Measurements from ENCODE around the gene MSLN. TPM values are rescaled to one million over a fixed set of nuclear protein-coding genes. Genes with fewer than 3 reads are reported as not detected.

Gene MSLN
- total and polyA plus RNA-seq, 2 experiments from 2014 or later, result not detected

DNA sequence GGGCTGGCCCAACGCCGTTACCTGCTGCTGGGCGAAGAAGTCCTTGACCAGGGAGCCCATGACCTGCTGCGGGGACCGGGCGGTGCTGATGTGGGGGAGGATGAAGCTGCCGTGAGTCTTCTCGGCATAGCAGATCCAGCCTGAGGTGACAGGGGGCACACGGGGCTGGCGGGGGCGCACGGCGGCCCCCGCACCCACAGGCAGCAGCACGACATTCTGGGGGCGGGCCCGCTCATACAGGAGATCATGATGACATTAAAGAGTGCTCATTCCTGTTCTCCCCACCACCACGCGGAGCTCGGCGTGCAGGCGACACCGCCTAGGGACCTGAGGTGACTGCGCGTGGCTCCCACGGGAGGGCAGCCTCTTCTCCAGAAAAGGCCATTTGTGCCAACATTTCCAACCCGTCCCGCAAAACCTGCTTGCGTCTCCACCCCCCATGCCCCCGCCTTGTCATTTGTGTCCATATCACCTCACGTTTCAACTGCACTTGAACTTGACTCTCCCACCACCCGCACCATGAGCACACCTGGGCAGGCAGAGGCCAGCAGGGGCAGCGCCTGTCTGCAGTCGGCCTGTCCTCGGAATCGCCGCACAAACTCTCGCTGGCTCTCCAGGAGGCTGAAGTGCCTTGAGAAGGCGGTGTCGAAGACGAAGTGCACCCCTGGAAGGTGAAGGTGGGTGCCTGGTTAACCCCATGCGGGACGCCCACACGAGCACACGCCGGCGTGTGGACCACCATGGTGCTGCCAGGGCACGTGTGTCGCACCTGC is 26.1 kb upstream of the MSLN start:
- Histone ChIP-seq H3K9me3 (ENCODE audit: low read depth) (no peaks in the 10 kb centered on the region), H3K9me2 (ENCODE audit: insufficient read depth) (no peaks in the 10 kb centered on the region), H3K79me2 (ENCODE audit: insufficient read depth) (no peaks in the 10 kb centered on the region), H3K27me3 (replicated peaks; ENCODE audit: insufficient read depth) (no peaks in the 10 kb centered on the region), H3F3A (ENCODE audit: insufficient read depth) (no peaks in the 10 kb centered on the region), H2AFZ (no peak overlapping the region), H3K27ac (no peak overlapping the region), H3K4me1 (ENCODE audit: insufficient read depth) (no peaks in the 10 kb centered on the region), H3K9ac (no peak overlapping the region), H4K20me1 (ENCODE audit: insufficient read depth) (no peaks in the 10 kb centered on the region), H3K4me2 (ENCODE audit: unreplicated experiment) (no peak overlapping the region), H3K36me3 (ENCODE audit: low read depth) (no peaks in the 10 kb centered on the region), H3K4me3 (no peak overlapping the region)
- no peak for DNase-seq
- WGBS, 2 experiments (ENCODE audit: low coverage in 1 of 2, low lambda C conversion rate in 2 of 2, missing lambda C conversion rate in 2 of 2), result 93 to 95% methylated on average over 46 to 49 of the region's 49 CpGs
- TF ChIP-seq EZH2phosphoT487 (IDR thresholded peaks at IDR 0.05; ENCODE audit: insufficient read depth, low read depth), result no peak
- no peak for TF ChIP-seq EZH2 (IDR thresholded peaks at IDR 0.05; ENCODE audit: insufficient read depth, poor library complexity, severe bottlenecking)
- in situ Hi-C loops (cut with MboI), result no loop called here

DNA sequence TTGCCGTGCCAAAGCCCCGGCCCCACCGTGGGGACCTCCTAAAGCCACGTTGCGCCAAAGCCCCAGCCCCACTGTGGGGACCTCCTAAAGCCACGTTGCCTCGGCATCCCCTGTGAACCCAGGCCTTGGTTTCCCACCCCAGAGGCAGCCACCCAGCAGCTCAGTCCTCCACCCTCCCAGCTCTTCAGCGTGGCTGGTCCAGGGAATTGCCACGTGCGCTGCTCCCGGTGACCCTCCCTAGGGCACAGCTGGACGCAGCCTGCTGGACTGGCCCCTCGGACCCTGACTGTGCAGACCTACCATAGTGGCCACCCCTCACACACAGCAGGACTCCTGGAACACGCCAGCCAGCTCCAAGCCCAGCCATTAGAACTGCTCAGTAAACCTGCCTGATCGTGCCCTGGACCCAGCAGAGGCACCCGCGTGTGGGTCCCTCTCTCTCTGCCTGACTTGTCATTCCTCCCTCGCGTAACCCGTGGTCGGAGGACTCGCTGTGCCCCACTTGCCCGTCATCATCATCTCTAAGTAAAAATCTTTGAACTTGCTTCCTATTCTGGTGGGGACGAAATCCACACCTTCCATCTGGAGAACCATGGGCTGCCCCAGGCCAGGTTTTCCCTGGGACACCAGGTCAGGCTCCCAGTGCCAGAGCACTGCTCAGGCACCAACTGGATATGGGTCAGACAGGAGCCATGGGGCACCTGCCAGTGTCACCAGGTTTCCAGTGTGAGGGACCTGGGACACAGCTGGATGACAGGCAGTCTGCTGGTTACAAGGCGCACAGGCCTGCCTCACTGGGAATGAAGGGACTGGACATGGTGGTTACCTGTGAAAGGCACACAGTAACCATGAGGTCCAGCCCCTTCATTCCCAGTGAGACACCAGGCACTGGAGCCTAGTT is 25.3 kb upstream of the MSLN start:
- Histone ChIP-seq H4K20me1 (ENCODE audit: insufficient read depth) (no peaks in the 10 kb centered on the region), H3F3A (ENCODE audit: insufficient read depth) (no peaks in the 10 kb centered on the region), H3K4me1 (ENCODE audit: insufficient read depth) (no peaks in the 10 kb centered on the region; the same call in 1 of the 2 replicates), H3K27ac (no peak overlapping the region), H3K79me2 (ENCODE audit: insufficient read depth) (no peaks in the 10 kb centered on the region; the same call in 1 of the 2 replicates), H3K9me2 (ENCODE audit: insufficient read depth) (no peaks in the 10 kb centered on the region), H2AFZ (no peak overlapping the region), H3K4me2 (ENCODE audit: unreplicated experiment) (no peak overlapping the region), H3K4me3 (no peak overlapping the region), H3K36me3 (ENCODE audit: low read depth) (no peaks in the 10 kb centered on the region), H3K9ac (no peak overlapping the region), H3K9me3 (ENCODE audit: low read depth) (no peaks in the 10 kb centered on the region), H3K27me3 (replicated peaks; ENCODE audit: insufficient read depth) (no peaks in the 10 kb centered on the region)
- in situ Hi-C loops (cut with MboI), result no loop called here
- WGBS, 2 experiments (ENCODE audit: low coverage in 1 of 2, low lambda C conversion rate in 2 of 2, missing lambda C conversion rate in 2 of 2), result 92% methylated on average over 25 of the region's 25 CpGs
- TF ChIP-seq EZH2phosphoT487 (IDR thresholded peaks at IDR 0.05; ENCODE audit: insufficient read depth, low read depth) (no peak), EZH2 (IDR thresholded peaks at IDR 0.05; ENCODE audit: insufficient read depth, poor library complexity, severe bottlenecking) (no peak)
- no peak for DNase-seq

DNA sequence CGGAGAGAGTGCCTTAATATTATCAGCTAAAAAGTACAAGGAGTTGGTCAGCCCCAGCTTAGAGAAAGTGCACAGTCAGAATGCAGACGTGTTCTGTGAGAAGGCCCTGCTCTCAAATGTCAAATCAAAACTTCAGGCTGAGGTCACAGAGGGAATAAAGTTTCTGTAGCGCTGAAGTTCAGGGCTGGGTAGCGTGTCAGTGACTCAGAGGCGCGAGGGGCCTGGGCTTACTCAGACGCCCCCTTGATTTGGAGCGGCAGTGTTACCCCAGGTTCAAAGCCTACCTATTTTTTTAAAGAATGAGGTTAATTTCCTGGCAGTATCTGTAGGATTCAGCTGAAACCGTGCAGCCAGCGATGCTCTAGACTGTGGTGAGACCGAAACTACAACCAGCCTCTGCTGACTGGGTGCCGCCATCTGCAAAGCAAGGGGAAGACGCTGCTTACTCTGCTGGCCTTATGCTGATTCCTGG is 24.5 kb upstream of the MSLN start:
- H3K4me1 ChIP-seq (ENCODE audit: insufficient read depth), result no peaks in the 10 kb centered on the region; the same call in 1 of the 2 replicates
- H3K9ac ChIP-seq, result no peak overlapping the region
- no peak overlapping the region for H3K27ac ChIP-seq
- DNase-seq, result no peak
- no peaks in the 10 kb centered on the region for H3F3A ChIP-seq (ENCODE audit: insufficient read depth)
- in situ Hi-C loops (cut with MboI), result no loop called here
- H3K9me2 ChIP-seq (ENCODE audit: insufficient read depth), result no peaks in the 10 kb centered on the region
- TF ChIP-seq EZH2 (IDR thresholded peaks at IDR 0.05; ENCODE audit: insufficient read depth, poor library complexity, severe bottlenecking) (no peak), EZH2phosphoT487 (IDR thresholded peaks at IDR 0.05; ENCODE audit: insufficient read depth, low read depth) (no peak)
- no peaks in the 10 kb centered on the region for H4K20me1 ChIP-seq (ENCODE audit: insufficient read depth)
- H3K4me3 ChIP-seq, result no peak overlapping the region
- 93 to 96% methylated on average over 13 of the region's 13 CpGs for WGBS, 2 experiments (ENCODE audit: low coverage in 1 of 2, low lambda C conversion rate in 2 of 2, missing lambda C conversion rate in 2 of 2)
- H3K9me3 ChIP-seq (ENCODE audit: low read depth), result no peaks in the 10 kb centered on the region
- H3K4me2 ChIP-seq (ENCODE audit: unreplicated experiment), result no peak overlapping the region
- H3K27me3 ChIP-seq (replicated peaks; ENCODE audit: insufficient read depth), result no peaks in the 10 kb centered on the region
- H3K79me2 ChIP-seq (ENCODE audit: insufficient read depth), result no peaks in the 10 kb centered on the region; the same call in 1 of the 2 replicates
- H3K36me3 ChIP-seq (ENCODE audit: low read depth), result no peaks in the 10 kb centered on the region
- no peak overlapping the region for H2AFZ ChIP-seq

DNA sequence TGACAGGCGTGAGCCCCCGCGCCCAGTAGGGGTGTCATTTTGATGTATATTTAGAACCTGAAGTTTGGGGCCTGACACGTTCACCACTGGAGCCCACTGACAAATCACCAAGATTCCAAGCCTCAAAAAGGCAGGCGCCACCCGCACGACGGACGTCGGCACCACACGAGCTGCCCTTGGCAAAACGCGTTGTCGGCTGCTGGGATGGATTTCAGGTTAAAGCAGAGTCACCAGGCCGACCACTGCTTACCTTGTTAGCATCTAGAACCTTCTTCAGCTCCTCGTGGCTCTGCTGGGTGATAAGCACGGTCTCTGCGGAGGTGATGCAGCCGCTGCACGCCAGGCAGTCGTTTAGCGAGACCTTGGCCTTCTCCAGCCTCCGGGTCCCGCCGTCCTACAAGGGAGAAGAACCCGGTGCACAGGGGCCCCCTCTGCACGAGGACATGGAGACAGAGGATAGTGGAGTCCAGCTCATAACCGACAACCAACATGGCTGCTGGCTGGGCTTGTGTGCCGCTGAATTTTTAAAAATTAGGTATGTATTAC is 23.5 kb upstream of the MSLN start:
- Histone ChIP-seq H3K27me3 (replicated peaks; ENCODE audit: insufficient read depth) (no peaks in the 10 kb centered on the region), H3K9me3 (ENCODE audit: low read depth) (no peaks in the 10 kb centered on the region), H3K79me2 (ENCODE audit: insufficient read depth) (no peaks in the 10 kb centered on the region; the same call in 1 of the 2 replicates), H3K9ac (no peak overlapping the region), H3K4me2 (ENCODE audit: unreplicated experiment) (no peak overlapping the region), H2AFZ (no peak overlapping the region), H3K4me1 (ENCODE audit: insufficient read depth) (no peaks in the 10 kb centered on the region; the same call in 1 of the 2 replicates), H3K27ac (no peak overlapping the region), H4K20me1 (ENCODE audit: insufficient read depth) (no peaks in the 10 kb centered on the region), H3F3A (ENCODE audit: insufficient read depth) (no peaks in the 10 kb centered on the region), H3K4me3 (no peak overlapping the region), H3K9me2 (ENCODE audit: insufficient read depth) (no peaks in the 10 kb centered on the region), H3K36me3 (ENCODE audit: low read depth) (no peaks in the 10 kb centered on the region)
- in situ Hi-C loops (cut with MboI), result no loop called here
- DNase-seq, result no peak
- 96 to 98% methylated on average over 29 of the region's 29 CpGs for WGBS, 2 experiments (ENCODE audit: low coverage in 1 of 2, low lambda C conversion rate in 2 of 2, missing lambda C conversion rate in 2 of 2)
- TF ChIP-seq EZH2 (IDR thresholded peaks at IDR 0.05; ENCODE audit: insufficient read depth, poor library complexity, severe bottlenecking) (no peak), EZH2phosphoT487 (IDR thresholded peaks at IDR 0.05; ENCODE audit: insufficient read depth, low read depth) (no peak)
